ENCODE data around the gene RGPD3. TPM values are rescaled to one million over a fixed set of nuclear protein-coding genes. Genes with fewer than 3 reads are reported as not detected.

RGPD3 gene
- total and polyA plus RNA-seq, 2 experiments from 2014 or later = 0.08 to 0.28 TPM

DNA sequence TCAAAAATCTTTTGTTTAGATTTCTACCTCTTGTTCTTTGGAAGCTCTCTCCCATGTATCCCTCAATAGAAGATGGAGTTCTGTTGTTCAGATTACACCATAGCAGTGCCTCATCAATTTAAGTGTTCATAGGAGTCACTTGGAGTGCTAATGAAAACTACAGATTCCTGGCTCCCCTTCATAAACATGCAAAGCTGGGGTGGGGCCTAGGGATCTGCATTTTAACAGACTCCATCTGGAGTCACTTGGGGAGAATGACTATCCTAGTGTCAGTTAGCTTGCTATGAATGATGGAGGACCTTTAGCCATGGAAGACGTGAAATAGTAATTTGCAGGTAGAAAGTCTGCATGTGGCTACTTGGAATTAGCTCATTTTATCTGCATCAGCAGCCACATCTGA, 105.4 kb downstream of the RGPD3 start:
- H3K4me3 ChIP-seq = no peak overlapping the region
- peaks cover 15% of the 10 kb centered on the region; the same call in 1 of the 2 replicates for H3K4me1 ChIP-seq (ENCODE audit: insufficient read depth)
- H3K27me3 ChIP-seq (ENCODE audit: insufficient read depth) = no peaks in the 10 kb centered on the region
- no peak for DNase-seq (ENCODE audit: low spot score)
- peaks cover 2% of the 10 kb centered on the region; the same call in 1 of the 3 replicates for H3K9me3 Mint-ChIP-seq
- no peaks in the 10 kb centered on the region for H4K20me1 ChIP-seq (replicated peaks; ENCODE audit: insufficient read depth)
- H3K27me3 Mint-ChIP-seq (ENCODE audit: insufficient read depth, low read depth, poor library complexity) = no peaks in the 10 kb centered on the region
- no peak overlapping the region for H3K27ac ChIP-seq (ENCODE audit: low read depth)
- no peak overlapping the region for H3K4me3 Mint-ChIP-seq
- 0 out of 2 replicates have a peak, but pooled peaks cover 4% of the 10 kb centered on the region for H3K36me3 ChIP-seq (ENCODE audit: insufficient read depth)
- H3F3A ChIP-seq (replicated peaks; ENCODE audit: low read depth) = no peaks in the 10 kb centered on the region
- peaks cover 16% of the 10 kb centered on the region for H3K4me1 Mint-ChIP-seq
- TF ChIP-seq, protein P1, sequence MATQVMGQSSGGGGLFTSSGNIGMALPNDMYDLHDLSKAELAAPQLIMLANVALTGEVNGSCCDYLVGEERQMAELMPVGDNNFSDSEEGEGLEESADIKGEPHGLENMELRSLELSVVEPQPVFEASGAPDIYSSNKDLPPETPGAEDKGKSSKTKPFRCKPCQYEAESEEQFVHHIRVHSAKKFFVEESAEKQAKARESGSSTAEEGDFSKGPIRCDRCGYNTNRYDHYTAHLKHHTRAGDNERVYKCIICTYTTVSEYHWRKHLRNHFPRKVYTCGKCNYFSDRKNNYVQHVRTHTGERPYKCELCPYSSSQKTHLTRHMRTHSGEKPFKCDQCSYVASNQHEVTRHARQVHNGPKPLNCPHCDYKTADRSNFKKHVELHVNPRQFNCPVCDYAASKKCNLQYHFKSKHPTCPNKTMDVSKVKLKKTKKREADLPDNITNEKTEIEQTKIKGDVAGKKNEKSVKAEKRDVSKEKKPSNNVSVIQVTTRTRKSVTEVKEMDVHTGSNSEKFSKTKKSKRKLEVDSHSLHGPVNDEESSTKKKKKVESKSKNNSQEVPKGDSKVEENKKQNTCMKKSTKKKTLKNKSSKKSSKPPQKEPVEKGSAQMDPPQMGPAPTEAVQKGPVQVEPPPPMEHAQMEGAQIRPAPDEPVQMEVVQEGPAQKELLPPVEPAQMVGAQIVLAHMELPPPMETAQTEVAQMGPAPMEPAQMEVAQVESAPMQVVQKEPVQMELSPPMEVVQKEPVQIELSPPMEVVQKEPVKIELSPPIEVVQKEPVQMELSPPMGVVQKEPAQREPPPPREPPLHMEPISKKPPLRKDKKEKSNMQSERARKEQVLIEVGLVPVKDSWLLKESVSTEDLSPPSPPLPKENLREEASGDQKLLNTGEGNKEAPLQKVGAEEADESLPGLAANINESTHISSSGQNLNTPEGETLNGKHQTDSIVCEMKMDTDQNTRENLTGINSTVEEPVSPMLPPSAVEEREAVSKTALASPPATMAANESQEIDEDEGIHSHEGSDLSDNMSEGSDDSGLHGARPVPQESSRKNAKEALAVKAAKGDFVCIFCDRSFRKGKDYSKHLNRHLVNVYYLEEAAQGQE (IDR thresholded peaks at IDR 0.05; ENCODE audit: unreplicated experiment) = no peak
- TF ChIP-seq, protein P2, sequence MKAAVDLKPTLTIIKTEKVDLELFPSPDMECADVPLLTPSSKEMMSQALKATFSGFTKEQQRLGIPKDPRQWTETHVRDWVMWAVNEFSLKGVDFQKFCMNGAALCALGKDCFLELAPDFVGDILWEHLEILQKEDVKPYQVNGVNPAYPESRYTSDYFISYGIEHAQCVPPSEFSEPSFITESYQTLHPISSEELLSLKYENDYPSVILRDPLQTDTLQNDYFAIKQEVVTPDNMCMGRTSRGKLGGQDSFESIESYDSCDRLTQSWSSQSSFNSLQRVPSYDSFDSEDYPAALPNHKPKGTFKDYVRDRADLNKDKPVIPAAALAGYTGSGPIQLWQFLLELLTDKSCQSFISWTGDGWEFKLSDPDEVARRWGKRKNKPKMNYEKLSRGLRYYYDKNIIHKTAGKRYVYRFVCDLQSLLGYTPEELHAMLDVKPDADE (IDR thresholded peaks at IDR 0.05) = no peak
- no peak for TF ChIP-seq STAT1 (IDR thresholded peaks at IDR 0.05; ENCODE audit: unreplicated experiment)
- TF ChIP-seq EZH2phosphoT487 (IDR thresholded peaks at IDR 0.05; ENCODE audit: unreplicated experiment) = no peak
- TF ChIP-seq, protein P3, sequence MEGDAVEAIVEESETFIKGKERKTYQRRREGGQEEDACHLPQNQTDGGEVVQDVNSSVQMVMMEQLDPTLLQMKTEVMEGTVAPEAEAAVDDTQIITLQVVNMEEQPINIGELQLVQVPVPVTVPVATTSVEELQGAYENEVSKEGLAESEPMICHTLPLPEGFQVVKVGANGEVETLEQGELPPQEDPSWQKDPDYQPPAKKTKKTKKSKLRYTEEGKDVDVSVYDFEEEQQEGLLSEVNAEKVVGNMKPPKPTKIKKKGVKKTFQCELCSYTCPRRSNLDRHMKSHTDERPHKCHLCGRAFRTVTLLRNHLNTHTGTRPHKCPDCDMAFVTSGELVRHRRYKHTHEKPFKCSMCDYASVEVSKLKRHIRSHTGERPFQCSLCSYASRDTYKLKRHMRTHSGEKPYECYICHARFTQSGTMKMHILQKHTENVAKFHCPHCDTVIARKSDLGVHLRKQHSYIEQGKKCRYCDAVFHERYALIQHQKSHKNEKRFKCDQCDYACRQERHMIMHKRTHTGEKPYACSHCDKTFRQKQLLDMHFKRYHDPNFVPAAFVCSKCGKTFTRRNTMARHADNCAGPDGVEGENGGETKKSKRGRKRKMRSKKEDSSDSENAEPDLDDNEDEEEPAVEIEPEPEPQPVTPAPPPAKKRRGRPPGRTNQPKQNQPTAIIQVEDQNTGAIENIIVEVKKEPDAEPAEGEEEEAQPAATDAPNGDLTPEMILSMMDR (conservative IDR thresholded peaks at IDR 0.05; ENCODE audit: low read depth in 2 of 2) = no peak
- no peak for ATAC-seq
- H3K4me2 ChIP-seq = no peak overlapping the region
- peak overlapping the region; percentile 58; the same call in 1 of the 2 replicates for H3K27ac Mint-ChIP-seq
- peak overlapping the region; percentile 80 for H2AFZ ChIP-seq
- no peaks in the 10 kb centered on the region for H3K9me2 ChIP-seq (ENCODE audit: insufficient read depth)
- no peaks in the 10 kb centered on the region for H3K36me3 Mint-ChIP-seq (ENCODE audit: low read depth)
- H3K79me2 ChIP-seq (replicated peaks; ENCODE audit: insufficient read depth) = no peaks in the 10 kb centered on the region

DNA sequence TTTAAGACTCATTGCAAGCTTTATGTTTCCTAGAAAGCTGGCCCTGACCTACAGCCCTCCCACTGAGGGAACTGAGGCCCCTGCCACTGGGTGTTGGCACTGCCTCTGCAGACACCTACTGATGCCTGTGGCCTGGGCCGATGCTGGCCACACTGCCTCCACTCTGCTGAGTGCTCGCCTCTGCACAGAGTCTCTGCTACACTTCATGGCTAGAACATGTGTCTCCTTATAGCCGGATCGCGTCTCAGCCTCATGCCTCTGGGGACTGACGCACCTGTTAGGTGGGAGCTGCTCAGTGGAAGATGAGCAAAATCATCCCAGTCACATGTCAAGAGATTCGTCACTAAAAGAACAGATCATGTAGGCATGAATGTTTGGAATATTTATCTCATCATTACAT, 108.7 kb downstream of the RGPD3 start:
- H3K9me2 ChIP-seq (ENCODE audit: insufficient read depth) = peaks cover 3% of the 10 kb centered on the region; the same call in 1 of the 2 replicates
- peaks cover 23% of the 10 kb centered on the region for H3K4me1 ChIP-seq (ENCODE audit: insufficient read depth)
- H3K4me3 ChIP-seq = no peak overlapping the region
- peak overlapping the region; percentile 72; the same call in 1 of the 2 replicates for H2AFZ ChIP-seq
- TF ChIP-seq EZH2phosphoT487 (IDR thresholded peaks at IDR 0.05; ENCODE audit: unreplicated experiment) = no peak
- no peak for TF ChIP-seq JUNB (IDR thresholded peaks at IDR 0.05; ENCODE audit: unreplicated experiment)
- TF ChIP-seq ZNF331 (CRISPR knock-in tag; IDR thresholded peaks at IDR 0.05; ENCODE audit: low read depth) = no peak
- no peak for TF ChIP-seq CREB1 (CRISPR knock-in tag; IDR thresholded peaks at IDR 0.05; ENCODE audit: low read depth)
- TF ChIP-seq, protein P3 (conservative IDR thresholded peaks at IDR 0.05; ENCODE audit: low read depth in 2 of 2) = no peak
- TF ChIP-seq NANOG (IDR thresholded peaks at IDR 0.05; ENCODE audit: borderline replicate concordance) = no peak
- no peaks in the 10 kb centered on the region for H3K79me2 ChIP-seq (replicated peaks; ENCODE audit: insufficient read depth)
- no peak overlapping the region for H3K4me3 Mint-ChIP-seq
- H3K4me1 Mint-ChIP-seq = peaks cover 21% of the 10 kb centered on the region
- H3K27ac ChIP-seq (ENCODE audit: low read depth) = no peak overlapping the region
- no peaks in the 10 kb centered on the region for H4K20me1 ChIP-seq (replicated peaks; ENCODE audit: insufficient read depth)
- no peaks in the 10 kb centered on the region for H3F3A ChIP-seq (replicated peaks; ENCODE audit: low read depth)
- DNase-seq (ENCODE audit: low spot score) (no peak), ATAC-seq (no peak; the same call in 2 of the 3 replicates)
- no peaks in the 10 kb centered on the region for H3K36me3 ChIP-seq (ENCODE audit: insufficient read depth)
- no peaks in the 10 kb centered on the region for H3K36me3 Mint-ChIP-seq (ENCODE audit: low read depth)
- no peak overlapping the region for H3K4me2 ChIP-seq
- H3K27me3 Mint-ChIP-seq (ENCODE audit: insufficient read depth, low read depth, poor library complexity) = no peaks in the 10 kb centered on the region
- no peak overlapping the region for H3K27ac Mint-ChIP-seq
- no peaks in the 10 kb centered on the region for H3K9me3 Mint-ChIP-seq
- H3K27me3 ChIP-seq (ENCODE audit: insufficient read depth) = no peaks in the 10 kb centered on the region
